WTC11 (cell line): ENCODE results near the gene GNG4.

ENCODE experiments used
- ESRRA ChIP-seq: sonication (generic); formaldehyde crosslinking; IDR thresholded peaks from 2 replicates; pipeline ENCODE4 v1.8.1; 2022; ENCODE audit warnings: mild to moderate bottlenecking, missing genetic modification reagents, borderline replicate concordance
- TF ChIP-seq, protein P1 (sequence below): fragments of 200-600 bp; IDR thresholded peaks from 2 replicates; pipeline ENCODE4 v1.8.0; 2022; ENCODE audit warnings: antibody characterized with exemption

DNA sequence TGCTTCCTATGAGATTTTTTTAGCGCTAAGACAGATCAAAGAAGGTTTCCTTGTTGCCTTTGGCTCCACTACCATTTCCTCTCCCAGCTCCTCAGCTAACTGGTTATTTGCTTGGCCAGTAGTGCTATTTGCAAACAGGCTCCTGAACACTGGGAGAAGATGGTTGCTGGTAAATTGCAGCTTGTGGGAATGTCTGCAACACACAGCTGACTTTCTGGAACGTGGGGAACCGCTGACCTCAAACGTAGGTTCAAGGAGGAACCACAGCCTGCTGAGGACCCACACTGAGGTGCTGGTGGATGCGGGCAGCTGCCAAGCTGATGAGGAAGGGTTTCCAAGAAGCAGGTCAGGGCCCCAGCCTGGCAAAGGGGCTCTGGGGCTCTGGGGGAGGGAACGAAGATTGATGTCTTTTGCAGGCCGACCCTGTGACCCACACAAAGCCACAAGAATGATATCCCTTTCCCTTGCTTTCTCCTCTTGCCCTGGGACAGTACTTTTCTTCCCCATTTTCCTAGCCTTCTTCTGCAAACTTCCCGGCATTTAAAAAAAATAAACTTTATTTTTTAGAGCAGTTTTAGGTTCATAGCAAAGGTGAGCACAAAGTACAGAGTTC, 24.8 kb downstream of the GNG4 start:
- TF ChIP-seq, protein P1, sequence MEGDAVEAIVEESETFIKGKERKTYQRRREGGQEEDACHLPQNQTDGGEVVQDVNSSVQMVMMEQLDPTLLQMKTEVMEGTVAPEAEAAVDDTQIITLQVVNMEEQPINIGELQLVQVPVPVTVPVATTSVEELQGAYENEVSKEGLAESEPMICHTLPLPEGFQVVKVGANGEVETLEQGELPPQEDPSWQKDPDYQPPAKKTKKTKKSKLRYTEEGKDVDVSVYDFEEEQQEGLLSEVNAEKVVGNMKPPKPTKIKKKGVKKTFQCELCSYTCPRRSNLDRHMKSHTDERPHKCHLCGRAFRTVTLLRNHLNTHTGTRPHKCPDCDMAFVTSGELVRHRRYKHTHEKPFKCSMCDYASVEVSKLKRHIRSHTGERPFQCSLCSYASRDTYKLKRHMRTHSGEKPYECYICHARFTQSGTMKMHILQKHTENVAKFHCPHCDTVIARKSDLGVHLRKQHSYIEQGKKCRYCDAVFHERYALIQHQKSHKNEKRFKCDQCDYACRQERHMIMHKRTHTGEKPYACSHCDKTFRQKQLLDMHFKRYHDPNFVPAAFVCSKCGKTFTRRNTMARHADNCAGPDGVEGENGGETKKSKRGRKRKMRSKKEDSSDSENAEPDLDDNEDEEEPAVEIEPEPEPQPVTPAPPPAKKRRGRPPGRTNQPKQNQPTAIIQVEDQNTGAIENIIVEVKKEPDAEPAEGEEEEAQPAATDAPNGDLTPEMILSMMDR = no peak
- TF ChIP-seq ESRRA (CRISPR knock-in tag) = no peak
